Measurements from ENCODE around the gene JTB. TPM values are rescaled to one million over a fixed set of nuclear protein-coding genes. Genes with fewer than 3 reads are reported as not detected.

JTB gene
- total and polyA plus RNA-seq, 8 donors, result 79.5 to 148 (median 87.3) TPM

- Histone ChIP-seq H3K27me3 (no peaks in the 10 kb centered on the region), H3K4me1 (peaks cover 0 to 49% of the 10 kb centered on the region in 2 donors), H3K36me3 (peaks cover 0 to 13% of the 10 kb centered on the region in 2 donors), H3K27ac (no peak overlapping the region), H3K9me3 (no peaks in the 10 kb centered on the region), H3K4me3 (no peak overlapping the region)
- ATAC-seq, result no peak
- intact Hi-C loops (cut with DNase I), result no loop called here
- no peak for TF ChIP-seq CTCF (IDR thresholded peaks at IDR 0.05)
- DNase-seq, result no peak
These were observed 8.5 kb downstream of the JTB start for GRCh38 chr1:153968972-153969371.

- H3K27ac ChIP-seq, result peak overlapping the region; percentile 93 to 95
- H3K4me3 ChIP-seq, result peak overlapping the region; percentile 56 to 59
- H3K27me3 ChIP-seq, result no peaks in the 10 kb centered on the region
- TF ChIP-seq CTCF (IDR thresholded peaks at IDR 0.05), result no peak
- DNase-seq (no peak), ATAC-seq (no peak)
- intact Hi-C loops (cut with DNase I), result no loop called here
- H3K36me3 ChIP-seq, result peaks cover 0 to 7% of the 10 kb centered on the region in 2 donors
- H3K4me1 ChIP-seq, result peaks cover 0 to 53% of the 10 kb centered on the region in 2 donors
- no peaks in the 10 kb centered on the region for H3K9me3 ChIP-seq
These were observed 9.1 kb downstream of the JTB start for GRCh38 chr1:153968408-153968807.

GRCh38 chr1:153968000-153968363, 9.5 kb downstream of the JTB start:
- Histone ChIP-seq H3K27me3 (no peaks in the 10 kb centered on the region), H3K4me1 (peaks cover 0 to 54% of the 10 kb centered on the region in 2 donors), H3K9me3 (no peaks in the 10 kb centered on the region), H3K36me3 (peaks cover 0 to 3% of the 10 kb centered on the region in 2 donors), H3K27ac (peak overlapping the region; percentile 93 to 95), H3K4me3 (peak overlapping the region; percentile 56 to 59)
- no peak for TF ChIP-seq CTCF (IDR thresholded peaks at IDR 0.05)
- peak; percentile 20 for ATAC-seq
- DNase-seq, result peak in 1 of 4 donors; percentile 65
- intact Hi-C loops (cut with DNase I), result no loop called here

- DNase-seq (peak; percentile 92 to 97 (median 94)), ATAC-seq (peak; percentile 83)
- no peaks in the 10 kb centered on the region for H3K27me3 ChIP-seq
- peaks cover 0 to 56% of the 10 kb centered on the region in 2 donors for H3K4me1 ChIP-seq
- peak; percentile 23 for TF ChIP-seq CTCF (IDR thresholded peaks at IDR 0.05)
- intact Hi-C loops (cut with DNase I), result no loop called here
- peaks cover 0 to under 1% of the 10 kb centered on the region in 2 donors for H3K36me3 ChIP-seq
- H3K9me3 ChIP-seq, result no peaks in the 10 kb centered on the region
- H3K4me3 ChIP-seq, result peak within 1 kb of the TSS; percentile 56 to 59
- peak within 1 kb of the TSS; percentile 93 to 95 for H3K27ac ChIP-seq
These were observed 10.1 kb downstream of the JTB start, which contains the start of gene CREB3L4 for GRCh38 chr1:153967107-153967999. TSS of gene CREB3L4 (plus strand) at chr1:153967902. CDS start at chr1:153968526, 624 bp downstream.

GRCh38 chr1:153963850-153964331, 13.6 kb downstream of the JTB start:
- no peaks in the 10 kb centered on the region for H3K9me3 ChIP-seq
- H3K4me1 ChIP-seq, result peaks cover 15 to 88% of the 10 kb centered on the region in 2 donors
- peak overlapping the region; percentile 97 to 98 for H3K27ac ChIP-seq
- no peak for TF ChIP-seq CTCF (IDR thresholded peaks at IDR 0.05)
- H3K4me3 ChIP-seq, result peak overlapping the region; percentile 69 to 89
- intact Hi-C loops (cut with DNase I), result no loop called here
- DNase-seq, result peak in 3 of 4 donors; percentile 58 to 85 (median 64)
- H3K27me3 ChIP-seq, result no peaks in the 10 kb centered on the region
- H3K36me3 ChIP-seq, result peaks cover 0 to 25% of the 10 kb centered on the region in 2 donors
- peak; percentile 7 for ATAC-seq
